Esophagus squamous epithelium (tissue), 5 donors: ENCODE measurements around the gene SLC6A7. TPM values are rescaled to one million over a fixed set of nuclear protein-coding genes. Genes with fewer than 3 reads are reported as not detected.

ENCODE experiments used
- DNase-seq: peaks from one replicate; lab custom pipeline; 2025; lab: John Stamatoyannopoulos, UW
- H3K27ac ChIP-seq, 4 donors: fragments of 200-600 bp; sonication (generic); one replicate each; pipeline ENCODE4 v1.5.1; 2016 to 2019; ENCODE audit warnings: mild to moderate bottlenecking in 1 of 4
- H3K27me3 ChIP-seq, 4 donors: fragments of 200-600 bp; sonication (generic); 1 replicate in 3 of 4; 2 replicates in 1 of 4; pipeline versions ENCODE4 v1.5.1 to v1.6.0; 2017 to 2021; ENCODE audit warnings: antibody characterized with exemption in 1 of 4
- H3K36me3 ChIP-seq, 3 donors: fragments of 200-600 bp; sonication (generic); one replicate each; pipeline ENCODE4 v1.5.1; 2016 to 2019
- H3K4me1 ChIP-seq, 3 donors: fragments of 200-600 bp; sonication (generic); one replicate each; pipeline ENCODE4 v1.5.1; 2017 to 2019
- H3K4me3 ChIP-seq, 4 donors: fragments of 200-600 bp; sonication (generic); 1 replicate in 3 of 4; 2 replicates in 1 of 4; pipeline ENCODE4 v1.5.1; 2016 to 2019; ENCODE audit warnings: mild to moderate bottlenecking in 2 of 4, moderate library complexity in 1 of 4
- H3K9me3 ChIP-seq, 3 donors: fragments of 200-600 bp; sonication (generic); one replicate each; pipeline ENCODE4 v1.5.1; 2016 to 2019
- POLR2A ChIP-seq, 4 donors: fragments of 450-650 bp; IDR thresholded peaks; one replicate each; pipeline ENCODE4 v1.6.1; 2017; ENCODE audit warnings: antibody characterized with exemption in 4 of 4, mild to moderate bottlenecking in 4 of 4, moderate library complexity in 3 of 4
- WGBS, 2 donors: methylation state at CpG; one replicate each; pipeline ENCODE4 v1.1.5; 2018; 5-methylcytosine and 5-hydroxymethylcytosine counted together
- intact Hi-C: fragments of 100-400 bp; cut with DNase I; formaldehyde crosslinking; loops from one replicate; pipeline ENCODE4 v1.15.0; 2022
- total RNA-seq, 4 donors: library from RNA; depleted of rRNA; stranded (reverse); fragments of >200 nt; gene quantifications; one replicate each; pipeline ENCODE4 v1.1.0, GENCODE V29; 2016
- TF ChIP-seq, protein P1 (sequence below), 6 experiments: fragments of 450-650 bp in 4 of 6; fragments of 200-600 bp in 2 of 6; sonication (generic) in 2 of 6; IDR thresholded peaks; one replicate each; pipeline ENCODE4 v1.5.1; 2016 to 2019; ENCODE audit warnings: antibody characterized with exemption in 6 of 6, mild to moderate bottlenecking in 4 of 6, moderate library complexity in 4 of 6
- donor health status: DM: yes; HTN: yes; CAD: no.

The SLC6A7 gene
- total RNA-seq, 4 donors from 2014 or later, result not detected

- H3K4me1 ChIP-seq, result peaks cover 5 to 38% (median 7%) of the 10 kb centered on the region in 3 donors
- no peaks in the 10 kb centered on the region for H3K9me3 ChIP-seq
- TF ChIP-seq, protein P1, sequence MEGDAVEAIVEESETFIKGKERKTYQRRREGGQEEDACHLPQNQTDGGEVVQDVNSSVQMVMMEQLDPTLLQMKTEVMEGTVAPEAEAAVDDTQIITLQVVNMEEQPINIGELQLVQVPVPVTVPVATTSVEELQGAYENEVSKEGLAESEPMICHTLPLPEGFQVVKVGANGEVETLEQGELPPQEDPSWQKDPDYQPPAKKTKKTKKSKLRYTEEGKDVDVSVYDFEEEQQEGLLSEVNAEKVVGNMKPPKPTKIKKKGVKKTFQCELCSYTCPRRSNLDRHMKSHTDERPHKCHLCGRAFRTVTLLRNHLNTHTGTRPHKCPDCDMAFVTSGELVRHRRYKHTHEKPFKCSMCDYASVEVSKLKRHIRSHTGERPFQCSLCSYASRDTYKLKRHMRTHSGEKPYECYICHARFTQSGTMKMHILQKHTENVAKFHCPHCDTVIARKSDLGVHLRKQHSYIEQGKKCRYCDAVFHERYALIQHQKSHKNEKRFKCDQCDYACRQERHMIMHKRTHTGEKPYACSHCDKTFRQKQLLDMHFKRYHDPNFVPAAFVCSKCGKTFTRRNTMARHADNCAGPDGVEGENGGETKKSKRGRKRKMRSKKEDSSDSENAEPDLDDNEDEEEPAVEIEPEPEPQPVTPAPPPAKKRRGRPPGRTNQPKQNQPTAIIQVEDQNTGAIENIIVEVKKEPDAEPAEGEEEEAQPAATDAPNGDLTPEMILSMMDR (IDR thresholded peaks at IDR 0.05), result no peak
- TF ChIP-seq POLR2A (IDR thresholded peaks at IDR 0.05), result no peak
- intact Hi-C loops, result no loop called here
- H3K36me3 ChIP-seq, result no peaks in the 10 kb centered on the region
- DNase-seq, result no peak
- H3K27ac ChIP-seq, result no peak overlapping the region
- peaks cover 0 to 58% (median 3%) of the 10 kb centered on the region in 4 donors for H3K27me3 ChIP-seq
- H3K4me3 ChIP-seq, result no peak overlapping the region
- WGBS, 2 donors, result 70 to 72% methylated on average over 8 to 9 of the region's 14 CpGs
These were observed 22.0 kb upstream of the SLC6A7 start for GRCh38 chr5:150167908-150168307.

- 45 to 52% methylated on average over 3 of the region's 3 CpGs for WGBS, 2 donors
- peaks cover 5 to 29% (median 7%) of the 10 kb centered on the region in 3 donors for H3K4me1 ChIP-seq
- H3K9me3 ChIP-seq, result no peaks in the 10 kb centered on the region
- H3K27me3 ChIP-seq, result peaks cover 0 to 58% (median 3%) of the 10 kb centered on the region in 4 donors
- TF ChIP-seq, protein P1 (IDR thresholded peaks at IDR 0.05), result no peak
- no peak for TF ChIP-seq POLR2A (IDR thresholded peaks at IDR 0.05)
- no peak overlapping the region for H3K4me3 ChIP-seq
- no peak overlapping the region for H3K27ac ChIP-seq
- H3K36me3 ChIP-seq, result no peaks in the 10 kb centered on the region
- intact Hi-C loops, result no loop called here
- no peak for DNase-seq
These were observed 21.0 kb upstream of the SLC6A7 start for GRCh38 chr5:150168864-150169263.

DNA sequence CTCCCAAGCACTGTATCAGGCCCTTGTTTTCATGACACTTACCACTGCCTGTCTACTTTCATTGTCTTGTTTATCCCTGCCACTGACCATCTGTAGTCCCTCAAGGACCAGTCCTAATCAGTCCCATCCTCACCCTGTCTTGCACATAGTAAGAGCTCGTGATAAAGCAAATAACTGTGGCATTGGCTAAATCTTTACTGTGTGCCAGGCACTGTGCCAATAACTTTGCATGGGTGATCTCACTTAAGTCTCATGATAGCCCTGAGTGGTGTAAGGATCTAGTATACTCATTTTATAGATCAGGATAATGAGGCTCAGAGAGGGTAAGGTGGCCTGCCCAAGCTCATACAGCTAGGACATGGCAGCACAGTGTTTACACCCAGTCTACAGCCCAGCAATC lies 17.7 kb upstream of the SLC6A7 start:
- H3K4me1 ChIP-seq, result peaks cover 0 to 7% (median 0%) of the 10 kb centered on the region in 3 donors
- H3K27me3 ChIP-seq, result peaks cover 0 to 36% (median under 1%) of the 10 kb centered on the region in 4 donors
- TF ChIP-seq, protein P1 (IDR thresholded peaks at IDR 0.05), result no peak
- no peak for TF ChIP-seq POLR2A (IDR thresholded peaks at IDR 0.05)
- no peak for DNase-seq
- H3K27ac ChIP-seq, result no peak overlapping the region
- 75 to 80% methylated on average over 1 of the region's 1 CpG for WGBS, 2 donors
- H3K4me3 ChIP-seq, result no peak overlapping the region
- intact Hi-C loops, result no loop called here
- H3K36me3 ChIP-seq, result no peaks in the 10 kb centered on the region
- no peaks in the 10 kb centered on the region for H3K9me3 ChIP-seq

GRCh38 chr5:150172556-150172955 lies 17.3 kb upstream of the SLC6A7 start:
- H3K27me3 ChIP-seq, result peaks cover 0 to 32% (median 0%) of the 10 kb centered on the region in 4 donors
- no peak for TF ChIP-seq POLR2A (IDR thresholded peaks at IDR 0.05)
- TF ChIP-seq, protein P1 (IDR thresholded peaks at IDR 0.05), result no peak
- 85 to 86% methylated on average over 3 of the region's 4 CpGs for WGBS, 2 donors
- H3K9me3 ChIP-seq, result no peaks in the 10 kb centered on the region
- no peak overlapping the region for H3K4me3 ChIP-seq
- H3K27ac ChIP-seq, result no peak overlapping the region
- H3K36me3 ChIP-seq, result no peaks in the 10 kb centered on the region
- peaks cover 0 to 6% (median 0%) of the 10 kb centered on the region in 3 donors for H3K4me1 ChIP-seq
- no peak for DNase-seq
- intact Hi-C loops, result no loop called here

GRCh38 chr5:150173161-150173560 lies 16.7 kb upstream of the SLC6A7 start:
- no peak overlapping the region for H3K27ac ChIP-seq
- TF ChIP-seq, protein P1 (IDR thresholded peaks at IDR 0.05), result no peak
- no peak for TF ChIP-seq POLR2A (IDR thresholded peaks at IDR 0.05)
- no peak overlapping the region for H3K4me3 ChIP-seq
- peaks cover 0 to 6% (median 0%) of the 10 kb centered on the region in 3 donors for H3K4me1 ChIP-seq
- H3K36me3 ChIP-seq, result no peaks in the 10 kb centered on the region
- peaks cover 0 to 26% (median 0%) of the 10 kb centered on the region in 4 donors for H3K27me3 ChIP-seq
- 71 to 84% methylated on average over 2 to 3 of the region's 3 CpGs for WGBS, 2 donors
- H3K9me3 ChIP-seq, result no peaks in the 10 kb centered on the region
- intact Hi-C loops, result no loop called here
- DNase-seq, result no peak
